GM23338 (cell line): Measurements from ENCODE around the gene S1PR2. TPM values are rescaled to one million over a fixed set of nuclear protein-coding genes. Genes with fewer than 3 reads are reported as not detected.
"Not testable (repeated sequence)": the region's sequence is repeated elsewhere in the genome, so short reads cannot be mapped to it uniquely, and the experiment has no call there.

Experiments used
- ATAC-seq: fragments of 200-7000 bp; cut with Tn5 transposase; 3 replicates; pipeline ENCODE4 v1.9.1; 2020
- DNase-seq: peaks from one replicate; pipeline ENCODE4 v3.0.0-alpha.2; 2015; ENCODE audit warnings: low spot score
- H2AFZ ChIP-seq: fragments of 200-600 bp; sonication (generic); 2 replicates; pipeline ENCODE4 v1.8.0; 2016; ENCODE audit warnings: antibody characterized with exemption, mild to moderate bottlenecking, moderate library complexity
- H3F3A ChIP-seq: fragments of 200-600 bp; sonication (generic); replicated peaks from 2 replicates; pipeline ENCODE4 v1.8.0; 2017; ENCODE audit warnings: antibody characterized with exemption, mixed run types, low read depth
- H3K27ac ChIP-seq: fragments of 200-600 bp; sonication (generic); 2 replicates; pipeline ENCODE4 v1.6.1; 2016; ENCODE audit warnings: low read depth
- H3K27me3 ChIP-seq: fragments of 200-600 bp; sonication (generic); 2 replicates; pipeline ENCODE4 v1.8.0; 2016; ENCODE audit warnings: mild to moderate bottlenecking, mixed run types, moderate library complexity; ENCODE audit not compliant: insufficient read depth
- H3K36me3 ChIP-seq: fragments of 200-600 bp; sonication (generic); 2 replicates; pipeline ENCODE4 v1.8.0; 2016; ENCODE audit warnings: mild to moderate bottlenecking; ENCODE audit not compliant: insufficient read depth
- H3K4me1 ChIP-seq: fragments of 200-600 bp; sonication (generic); 2 replicates; pipeline ENCODE4 v1.8.0; 2016; ENCODE audit warnings: mild to moderate bottlenecking, moderate library complexity; ENCODE audit not compliant: insufficient read depth
- H3K4me2 ChIP-seq: fragments of 200-600 bp; sonication (generic); 2 replicates; pipeline ENCODE4 v1.7.1; 2017; ENCODE audit warnings: mixed run types
- H3K4me3 ChIP-seq: fragments of 200-600 bp; sonication (generic); 2 replicates; pipeline ENCODE4 v1.6.1; 2016; ENCODE audit warnings: mixed run types
- H3K79me2 ChIP-seq: fragments of 200-600 bp; sonication (generic); replicated peaks from 2 replicates; pipeline ENCODE4 v1.8.0; 2017; ENCODE audit warnings: mild to moderate bottlenecking; ENCODE audit not compliant: insufficient read depth
- H3K9me2 ChIP-seq: fragments of 200-600 bp; sonication (generic); 2 replicates; pipeline ENCODE4 v1.8.0; 2017; ENCODE audit not compliant: insufficient read depth
- H4K20me1 ChIP-seq: fragments of 200-600 bp; sonication (generic); replicated peaks from 2 replicates; pipeline ENCODE4 v1.8.0; 2017; ENCODE audit warnings: mild to moderate bottlenecking; ENCODE audit not compliant: insufficient read depth
- H3K27ac Mint-ChIP-seq: 2 replicates; pipeline ENCODE4 v1.8.0; 2020; ENCODE audit warnings: inconsistent platforms, mild to moderate bottlenecking, moderate library complexity, mixed read lengths
- H3K27me3 Mint-ChIP-seq: 3 replicates; pipeline ENCODE4 v1.8.0; 2022; ENCODE audit warnings: low read depth, mild to moderate bottlenecking, moderate library complexity, mixed read lengths, inconsistent platforms; ENCODE audit not compliant: insufficient read depth, poor library complexity
- H3K36me3 Mint-ChIP-seq: 3 replicates; pipeline ENCODE4 v1.8.0; 2021; ENCODE audit warnings: low read depth, mild to moderate bottlenecking, inconsistent platforms, moderate library complexity, mixed read lengths
- H3K4me1 Mint-ChIP-seq: 3 replicates; pipeline ENCODE4 v1.8.0; 2020; ENCODE audit warnings: mild to moderate bottlenecking, inconsistent platforms, mixed read lengths
- H3K4me3 Mint-ChIP-seq: 3 replicates; pipeline ENCODE4 v1.8.0; 2021; ENCODE audit warnings: moderate library complexity, mild to moderate bottlenecking, inconsistent platforms, mixed read lengths
- H3K9me3 Mint-ChIP-seq: 3 replicates; pipeline ENCODE4 v1.8.0; 2020; ENCODE audit warnings: moderate library complexity, mild to moderate bottlenecking, inconsistent platforms, mixed read lengths
- CREB1 ChIP-seq: fragments of 250-450 bp; sonication (Bioruptor Pico); IDR thresholded peaks from 2 replicates; pipeline ENCODE4 v1.5.0; 2020; ENCODE audit warnings: low read depth, mild to moderate bottlenecking, moderate library complexity
- CTCF ChIP-seq, 2 experiments: fragments of 200-600 bp in 1 of 2; sonication (generic) in 1 of 2; conservative IDR thresholded peaks; 2 replicates each; pipeline versions ENCODE4 v1.5.1 to v1.6.1; 2016 to 2017; ENCODE audit warnings: antibody characterized with exemption in 2 of 2, low read depth in 2 of 2, mild to moderate bottlenecking in 2 of 2, moderate library complexity in 1 of 2
- ETS1 ChIP-seq: IDR thresholded peaks from 2 replicates; pipeline ENCODE4 v1.6.1; 2016; ENCODE audit warnings: antibody characterized with exemption
- EZH2phosphoT487 ChIP-seq: fragments of 200-600 bp; sonication (generic); IDR thresholded peaks from one replicate; pipeline ENCODE4 v1.8.1; 2018; ENCODE audit warnings: antibody characterized with exemption; ENCODE audit not compliant: unreplicated experiment
- JUNB ChIP-seq: IDR thresholded peaks from one replicate; pipeline ENCODE4 v1.6.1; 2016; ENCODE audit warnings: antibody characterized with exemption; ENCODE audit not compliant: unreplicated experiment
- microRNA-seq: library from miRNA; unstranded; fragments of <30 nt; microRNA quantifications from one replicate; pipeline ENCODE4, GENCODE V29; 2017
- polyA plus RNA-seq: library from polyadenylated mRNA; unstranded; fragments of >200 nt; fragmentation: Nextera tagmentation; extraction: Ambion mirVana; gene quantifications from 2 replicates; pipeline ENCODE4 v1.2.1, GENCODE V29; 2016
- small RNA-seq: library from RNA; depleted of rRNA; stranded (forward); fragments of <200 nt; gene quantifications from one replicate; pipeline ENCODE3, GENCODE V24; 2014; ENCODE audit warnings: low replicate concordance
- total RNA-seq: library from RNA; depleted of rRNA; stranded (reverse); fragments of >200 nt; shearing (Covaris generic); gene quantifications from 2 replicates; pipeline ENCODE4 v1.2.3, GENCODE V29; 2014; rRNA removed

Gene S1PR2
- total and polyA plus RNA-seq, 2 experiments from 2014 or later: 9.2 to 13.9 TPM

- TF ChIP-seq CTCF (conservative IDR thresholded peaks at IDR 0.05; ENCODE audit: low read depth in 2 of 2) (no peak), JUNB (no peak), EZH2phosphoT487 (no peak)
Measured at GRCh38 chr19:10180459-10180858, 50.7 kb downstream of the S1PR2 start (continued).

- peaks cover 33% of the 10 kb centered on the region for H4K20me1 ChIP-seq
- H3K9me3 Mint-ChIP-seq, H3K27me3 ChIP-seq, H3K9me2 ChIP-seq, H3K27me3 Mint-ChIP-seq, H3K4me1 ChIP-seq, DNase-seq, H3F3A ChIP-seq, H2AFZ ChIP-seq, H3K4me3 Mint-ChIP-seq, H3K27ac ChIP-seq, ATAC-seq, H3K4me3 ChIP-seq, H3K4me2 ChIP-seq, H3K27ac Mint-ChIP-seq, H3K4me1 Mint-ChIP-seq: not testable (repeated sequence)
- peaks cover 51% of the 10 kb centered on the region for H3K36me3 ChIP-seq
- H3K79me2 ChIP-seq: peaks cover 48% of the 10 kb centered on the region
- peaks cover 62% of the 10 kb centered on the region for H3K36me3 Mint-ChIP-seq
Measured at GRCh38 chr19:10180024-10180423, 51.1 kb downstream of the S1PR2 start.

- H3K9me3 Mint-ChIP-seq: no peaks in the 10 kb centered on the region
- H3K36me3 ChIP-seq: peaks cover 76% of the 10 kb centered on the region
- H4K20me1 ChIP-seq: peaks cover 17% of the 10 kb centered on the region
- H3K36me3 Mint-ChIP-seq: peaks cover 80% of the 10 kb centered on the region
- no peak overlapping the region for H3K27ac ChIP-seq
- no peak overlapping the region for H3K4me2 ChIP-seq
- H3K9me2 ChIP-seq: no peaks in the 10 kb centered on the region
- H2AFZ ChIP-seq: no peak overlapping the region
- no peak for TF ChIP-seq EZH2phosphoT487
- TF ChIP-seq CREB1: no peak
- TF ChIP-seq ETS1: no peak
- H3K79me2 ChIP-seq: peaks cover 4% of the 10 kb centered on the region; the same call in 1 of the 2 replicates
- H3F3A ChIP-seq: no peaks in the 10 kb centered on the region
- DNase-seq (no peak), ATAC-seq (no peak)
- no peak overlapping the region for H3K4me3 Mint-ChIP-seq
- H3K27me3 ChIP-seq: no peaks in the 10 kb centered on the region
- no peaks in the 10 kb centered on the region for H3K4me1 ChIP-seq
- no peak overlapping the region for H3K27ac Mint-ChIP-seq
- H3K4me3 ChIP-seq: no peak overlapping the region
- H3K4me1 Mint-ChIP-seq: no peaks in the 10 kb centered on the region; the same call in 2 of the 3 replicates
- peaks cover 2% of the 10 kb centered on the region for H3K27me3 Mint-ChIP-seq
Measured at GRCh38 chr19:10173527-10173926, 57.6 kb downstream of the S1PR2 start.

Small RNA genes lying within 50 kb of the gene (microRNA-seq; reads per million reads assigned to microRNA genes)
- gene MIR4322: not detected

Small RNA genes lying within 50 kb of the gene (small RNA-seq; reads per million reads assigned to genes)
- gene MIR4322: not detected

Other genes with a start within 250 kb of the S1PR2 start
- 1.0 and 1.3 TPM in 2 replicates for gene COL5A3, start 220.8 kb downstream of the S1PR2 start, total RNA-seq
- gene COL5A3, start 220.8 kb downstream of the S1PR2 start, polyA plus RNA-seq: 0.89 and 1.2 TPM in 2 replicates
- gene RDH8, start 217.8 kb downstream of the S1PR2 start, total RNA-seq: not detected in 2 replicates
- not detected in 2 replicates for gene RDH8, start 217.8 kb downstream of the S1PR2 start, polyA plus RNA-seq
- gene SHFL, start 145.0 kb downstream of the S1PR2 start, total RNA-seq: 21.9 and 31.7 TPM in 2 replicates
- gene SHFL, start 145.0 kb downstream of the S1PR2 start, polyA plus RNA-seq: 32.1 and 33.6 TPM in 2 replicates
- not detected in 2 replicates for gene ANGPTL6, start 128.7 kb downstream of the S1PR2 start, total RNA-seq
- gene ANGPTL6, start 128.7 kb downstream of the S1PR2 start, polyA plus RNA-seq: 0.17 TPM in 1 of 2 replicates, not detected in the other
- gene PPAN, start 125.0 kb downstream of the S1PR2 start, total RNA-seq: 56.5 and 71.8 TPM in 2 replicates
- 76.9 and 81.9 TPM in 2 replicates for gene PPAN, start 125.0 kb downstream of the S1PR2 start, polyA plus RNA-seq
- 1.2 and 4.0 TPM in 2 replicates for gene P2RY11, start 119.6 kb downstream of the S1PR2 start, total RNA-seq
- 3.4 and 4.3 TPM in 2 replicates for gene P2RY11, start 119.6 kb downstream of the S1PR2 start, polyA plus RNA-seq
- 299 and 328 TPM in 2 replicates for gene EIF3G, start 111.4 kb downstream of the S1PR2 start, total RNA-seq
- gene EIF3G, start 111.4 kb downstream of the S1PR2 start, polyA plus RNA-seq: 238 and 244 TPM in 2 replicates
- 224 and 238 TPM in 2 replicates for gene DNMT1, start 36.4 kb downstream of the S1PR2 start, total RNA-seq
- 589 and 593 TPM in 2 replicates for gene DNMT1, start 36.4 kb downstream of the S1PR2 start, polyA plus RNA-seq
- 152 and 171 TPM in 2 replicates for gene MRPL4, start 20.9 kb upstream of the S1PR2 start, total RNA-seq
- 92.0 and 102 TPM in 2 replicates for gene MRPL4, start 20.9 kb upstream of the S1PR2 start, polyA plus RNA-seq
- gene ICAM1, start 39.8 kb upstream of the S1PR2 start, total RNA-seq: 3.5 and 3.6 TPM in 2 replicates
- gene ICAM1, start 39.8 kb upstream of the S1PR2 start, polyA plus RNA-seq: 1.0 and 1.6 TPM in 2 replicates
- 1.0 and 3.8 TPM in 2 replicates for gene ICAM4, start 55.6 kb upstream of the S1PR2 start, total RNA-seq
- gene ICAM4, start 55.6 kb upstream of the S1PR2 start, polyA plus RNA-seq: 0.81 and 0.96 TPM in 2 replicates
- gene ICAM5, start 58.6 kb upstream of the S1PR2 start, total RNA-seq: 2.7 and 4.6 TPM in 2 replicates
- 0.47 and 0.78 TPM in 2 replicates for gene ICAM5, start 58.6 kb upstream of the S1PR2 start, polyA plus RNA-seq
- gene ZGLP1, start 78.5 kb upstream of the S1PR2 start, total RNA-seq: 1.5 and 4.7 TPM in 2 replicates
- 5.3 and 5.9 TPM in 2 replicates for gene ZGLP1, start 78.5 kb upstream of the S1PR2 start, polyA plus RNA-seq
- 27.3 and 28.7 TPM in 2 replicates for gene FDX2, start 84.7 kb upstream of the S1PR2 start, total RNA-seq
- 29.7 and 35.0 TPM in 2 replicates for gene FDX2, start 84.7 kb upstream of the S1PR2 start, polyA plus RNA-seq
- gene RAVER1, start 102.2 kb upstream of the S1PR2 start, total RNA-seq: 88.3 and 96.7 TPM in 2 replicates
- gene RAVER1, start 102.2 kb upstream of the S1PR2 start, polyA plus RNA-seq: 23.6 and 25.5 TPM in 2 replicates
- gene ICAM3, start 108.3 kb upstream of the S1PR2 start, total RNA-seq: 9.6 TPM in 2 replicates
- 14.7 and 19.2 TPM in 2 replicates for gene ICAM3, start 108.3 kb upstream of the S1PR2 start, polyA plus RNA-seq
- 22.2 and 29.1 TPM in 2 replicates for gene TYK2, start 149.2 kb upstream of the S1PR2 start, total RNA-seq
- 30.7 and 35.9 TPM in 2 replicates for gene TYK2, start 149.2 kb upstream of the S1PR2 start, polyA plus RNA-seq
- 163 and 183 TPM in 2 replicates for gene CDC37, start 172.2 kb upstream of the S1PR2 start, total RNA-seq
- gene CDC37, start 172.2 kb upstream of the S1PR2 start, polyA plus RNA-seq: 270 and 280 TPM in 2 replicates
- gene PDE4A, start 189.2 kb upstream of the S1PR2 start, total RNA-seq: 5.2 and 5.4 TPM in 2 replicates
- gene PDE4A, start 189.2 kb upstream of the S1PR2 start, polyA plus RNA-seq: 5.2 and 5.4 TPM in 2 replicates